ENCODE data around the gene HEATR5A.

HEATR5A gene

DNA sequence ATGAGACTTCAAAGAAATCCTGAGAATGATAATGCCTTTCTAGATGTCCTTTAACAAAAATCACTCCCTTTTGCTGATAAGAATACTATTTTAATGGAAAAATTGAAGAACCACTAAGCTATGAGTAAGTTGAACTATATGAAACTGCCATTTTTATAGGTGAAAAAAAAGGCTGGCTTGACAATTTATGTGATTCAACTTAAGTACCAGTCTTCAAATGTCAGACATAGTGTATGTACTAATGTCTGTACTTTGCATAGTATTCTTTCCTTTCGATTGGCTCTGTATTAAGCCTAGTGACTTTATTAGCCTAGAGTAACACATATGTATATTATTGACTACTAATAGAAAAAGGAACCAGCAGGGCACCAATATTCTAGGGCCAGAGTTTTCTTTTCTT is 11.9 kb downstream of the HEATR5A start:
- no peak for DNase-seq (ENCODE audit: extremely low read depth, insufficient read length)
- Histone ChIP-seq H3K4me3 (replicated peaks; ENCODE audit: low read depth, low read length) (no peak overlapping the region), H3K36me3 (ENCODE audit: control insufficient read depth, insufficient read depth, low read length) (no peaks in the 10 kb centered on the region), H3K27me3 (replicated peaks; ENCODE audit: control insufficient read depth, insufficient read depth, low read length) (no peaks in the 10 kb centered on the region)
- TF ChIP-seq, protein P1, sequence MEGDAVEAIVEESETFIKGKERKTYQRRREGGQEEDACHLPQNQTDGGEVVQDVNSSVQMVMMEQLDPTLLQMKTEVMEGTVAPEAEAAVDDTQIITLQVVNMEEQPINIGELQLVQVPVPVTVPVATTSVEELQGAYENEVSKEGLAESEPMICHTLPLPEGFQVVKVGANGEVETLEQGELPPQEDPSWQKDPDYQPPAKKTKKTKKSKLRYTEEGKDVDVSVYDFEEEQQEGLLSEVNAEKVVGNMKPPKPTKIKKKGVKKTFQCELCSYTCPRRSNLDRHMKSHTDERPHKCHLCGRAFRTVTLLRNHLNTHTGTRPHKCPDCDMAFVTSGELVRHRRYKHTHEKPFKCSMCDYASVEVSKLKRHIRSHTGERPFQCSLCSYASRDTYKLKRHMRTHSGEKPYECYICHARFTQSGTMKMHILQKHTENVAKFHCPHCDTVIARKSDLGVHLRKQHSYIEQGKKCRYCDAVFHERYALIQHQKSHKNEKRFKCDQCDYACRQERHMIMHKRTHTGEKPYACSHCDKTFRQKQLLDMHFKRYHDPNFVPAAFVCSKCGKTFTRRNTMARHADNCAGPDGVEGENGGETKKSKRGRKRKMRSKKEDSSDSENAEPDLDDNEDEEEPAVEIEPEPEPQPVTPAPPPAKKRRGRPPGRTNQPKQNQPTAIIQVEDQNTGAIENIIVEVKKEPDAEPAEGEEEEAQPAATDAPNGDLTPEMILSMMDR (IDR thresholded peaks at IDR 0.05; ENCODE audit: insufficient read depth, low read length, poor library complexity, severe bottlenecking) = no peak

DNA sequence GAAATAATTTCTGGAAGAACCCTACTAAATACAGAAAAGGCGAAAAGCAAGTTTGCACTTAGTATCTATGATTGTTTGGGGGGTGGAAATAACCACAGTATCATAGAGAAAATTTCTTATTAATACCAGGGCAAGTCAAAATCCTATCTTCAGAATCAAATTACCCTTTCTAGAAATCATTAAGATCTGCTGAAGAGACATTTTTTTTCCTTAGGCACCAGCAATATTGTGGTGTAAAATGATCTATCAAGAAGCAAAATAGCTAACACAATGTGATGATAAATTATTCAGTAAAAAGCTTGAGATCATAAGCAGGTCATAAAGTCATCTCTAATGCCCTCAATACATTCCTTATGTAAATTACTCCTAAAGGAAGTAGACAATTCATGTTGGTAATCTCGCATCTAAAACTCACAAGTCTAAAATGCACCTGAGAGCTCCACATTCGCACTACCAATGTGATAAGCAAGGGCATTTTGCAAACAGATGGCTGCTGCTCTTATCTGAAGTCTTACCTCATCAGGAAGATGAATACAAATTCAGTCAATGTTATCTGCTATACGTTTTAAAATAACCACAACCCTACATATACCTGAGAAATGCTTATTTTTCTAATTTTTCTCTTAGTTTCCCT is 14.6 kb downstream of the HEATR5A start:
- TF ChIP-seq, protein P1 (IDR thresholded peaks at IDR 0.05; ENCODE audit: insufficient read depth, low read length, poor library complexity, severe bottlenecking) = no peak
- no peak for DNase-seq (ENCODE audit: extremely low read depth, insufficient read length)
- Histone ChIP-seq H3K36me3 (ENCODE audit: control insufficient read depth, insufficient read depth, low read length) (no peaks in the 10 kb centered on the region), H3K27me3 (replicated peaks; ENCODE audit: control insufficient read depth, insufficient read depth, low read length) (no peaks in the 10 kb centered on the region), H3K4me3 (replicated peaks; ENCODE audit: low read depth, low read length) (no peak overlapping the region)

DNA sequence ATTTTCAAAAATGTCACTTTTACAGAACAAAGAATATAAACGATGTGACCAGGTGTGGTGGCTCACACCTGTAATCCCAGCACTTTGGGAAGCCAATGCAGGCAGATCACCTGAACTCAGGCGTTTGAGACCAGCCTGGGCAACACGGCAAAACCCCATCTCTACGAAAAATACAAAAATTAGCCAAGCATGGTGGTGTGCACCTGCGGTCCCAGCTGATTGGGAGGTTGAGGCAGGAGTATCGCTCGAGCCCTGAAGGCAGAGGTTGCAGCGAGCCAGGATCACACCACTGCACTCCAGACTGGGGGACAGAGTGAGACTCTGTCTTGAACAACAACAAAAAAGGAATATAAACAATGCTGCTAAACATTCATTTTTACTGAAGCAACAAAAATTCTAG is 15.2 kb downstream of the HEATR5A start:
- H3K4me3 ChIP-seq (replicated peaks; ENCODE audit: low read depth, low read length) = no peak overlapping the region
- no peak for DNase-seq (ENCODE audit: extremely low read depth, insufficient read length)
- no peaks in the 10 kb centered on the region for H3K27me3 ChIP-seq (replicated peaks; ENCODE audit: control insufficient read depth, insufficient read depth, low read length)
- H3K36me3 ChIP-seq (ENCODE audit: control insufficient read depth, insufficient read depth, low read length) = no peaks in the 10 kb centered on the region
- TF ChIP-seq, protein P1 (IDR thresholded peaks at IDR 0.05; ENCODE audit: insufficient read depth, low read length, poor library complexity, severe bottlenecking) = no peak

DNA sequence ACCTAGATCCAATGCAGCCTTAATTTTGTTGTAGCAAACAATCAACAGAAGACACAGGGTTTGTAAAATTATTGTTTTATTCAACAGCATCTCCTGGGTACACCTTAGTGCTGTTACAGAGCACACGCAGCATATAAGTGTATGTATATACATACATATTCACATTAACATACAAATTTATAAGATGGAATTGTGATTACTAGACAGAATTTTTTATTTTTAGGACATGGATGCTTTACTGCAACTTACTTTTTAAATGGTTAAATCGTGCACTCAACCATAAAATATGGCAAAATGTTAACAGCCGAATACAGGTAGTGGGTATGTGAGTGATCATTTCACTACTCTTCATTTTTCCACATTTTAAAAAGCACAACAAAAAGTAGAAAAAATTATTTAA is 16.6 kb downstream of the HEATR5A start:
- Histone ChIP-seq H3K4me3 (replicated peaks; ENCODE audit: low read depth, low read length) (no peak overlapping the region), H3K36me3 (ENCODE audit: control insufficient read depth, insufficient read depth, low read length) (no peaks in the 10 kb centered on the region), H3K27me3 (replicated peaks; ENCODE audit: control insufficient read depth, insufficient read depth, low read length) (no peaks in the 10 kb centered on the region)
- no peak for DNase-seq (ENCODE audit: extremely low read depth, insufficient read length)
- TF ChIP-seq, protein P1 (IDR thresholded peaks at IDR 0.05; ENCODE audit: insufficient read depth, low read length, poor library complexity, severe bottlenecking) = no peak

DNA sequence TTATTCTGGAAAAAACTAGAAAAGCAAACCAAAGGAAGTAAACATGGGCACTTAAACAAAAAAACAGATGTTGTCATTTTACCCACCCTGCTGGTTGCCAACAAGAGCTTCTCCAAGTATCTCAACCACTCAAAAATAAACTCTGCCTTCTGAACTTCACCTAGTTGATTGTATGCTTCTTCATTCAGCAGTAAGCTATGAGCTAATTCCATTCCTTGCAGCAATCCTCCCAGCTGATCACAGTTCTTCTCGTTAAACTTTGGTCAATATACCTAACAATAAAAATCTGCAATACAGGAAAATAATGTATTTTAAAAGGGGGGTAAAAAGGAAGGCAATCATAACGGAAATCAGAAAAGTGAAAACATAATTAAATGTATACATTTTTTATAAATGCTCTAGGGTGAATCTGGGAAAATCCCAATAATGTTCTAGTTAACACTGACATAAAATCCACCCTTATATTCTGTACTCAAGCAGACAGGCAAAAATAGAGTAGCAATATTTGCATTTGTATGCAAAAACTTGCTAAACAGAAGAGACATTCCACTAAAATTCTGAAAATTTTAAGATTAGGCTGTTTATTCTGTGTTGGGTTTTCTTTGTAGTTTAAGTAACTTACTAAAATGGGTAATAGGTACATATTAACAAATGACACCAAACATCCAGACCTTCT is 17.4 kb downstream of the HEATR5A start:
- TF ChIP-seq, protein P1 (IDR thresholded peaks at IDR 0.05; ENCODE audit: insufficient read depth, low read length, poor library complexity, severe bottlenecking) = no peak
- H3K4me3 ChIP-seq (replicated peaks; ENCODE audit: low read depth, low read length) = no peak overlapping the region
- H3K36me3 ChIP-seq (ENCODE audit: control insufficient read depth, insufficient read depth, low read length) = no peaks in the 10 kb centered on the region
- no peaks in the 10 kb centered on the region for H3K27me3 ChIP-seq (replicated peaks; ENCODE audit: control insufficient read depth, insufficient read depth, low read length)
- no peak for DNase-seq (ENCODE audit: extremely low read depth, insufficient read length)
